GM18951 (cell line): ENCODE measurements around the gene CYSLTR1.
"Not testable (repeated sequence)": the region's sequence is repeated elsewhere in the genome, so short reads cannot be mapped to it uniquely, and the experiment has no call there.

ENCODE experiments used
- POLR2A ChIP-seq: IDR thresholded peaks from 4 replicates; pipeline ENCODE4 v1.6.1; 2011; ENCODE audit warnings: mild to moderate bottlenecking; ENCODE audit not compliant: insufficient read length, insufficient read depth; ENCODE audit errors: extremely low read depth
- in situ Hi-C: fragments of 300-500 bp; cut with MboI; formaldehyde crosslinking; loops from one replicate; pipeline ENCODE4 v1.12.0; 2022; ENCODE audit warnings: low sequenced_read_pairs, mixed read lengths, inconsistent platforms; ENCODE audit not compliant: unreplicated experiment

The CYSLTR1 gene

DNA sequence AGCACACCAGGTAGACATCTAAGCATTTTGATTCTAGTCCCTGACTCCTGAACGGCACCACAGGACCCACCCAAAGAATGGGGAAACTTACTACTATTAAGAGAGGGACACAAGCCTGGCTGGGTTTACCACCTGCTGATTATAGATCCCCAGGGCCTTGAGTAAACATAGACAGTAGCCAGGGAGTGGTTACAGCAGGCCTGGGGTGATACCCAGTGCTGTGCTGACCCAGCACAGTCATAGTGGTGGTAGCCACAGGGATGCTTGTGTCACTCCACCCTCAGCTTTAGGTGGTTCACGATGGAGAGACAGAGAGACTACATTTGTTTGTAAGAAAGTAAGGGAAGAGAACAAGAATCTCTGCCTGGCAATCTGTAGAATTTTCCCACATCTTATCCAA is 11.7 kb downstream of the CYSLTR1 start:
- in situ Hi-C loops = no loop called here
- no peak for TF ChIP-seq POLR2A

DNA sequence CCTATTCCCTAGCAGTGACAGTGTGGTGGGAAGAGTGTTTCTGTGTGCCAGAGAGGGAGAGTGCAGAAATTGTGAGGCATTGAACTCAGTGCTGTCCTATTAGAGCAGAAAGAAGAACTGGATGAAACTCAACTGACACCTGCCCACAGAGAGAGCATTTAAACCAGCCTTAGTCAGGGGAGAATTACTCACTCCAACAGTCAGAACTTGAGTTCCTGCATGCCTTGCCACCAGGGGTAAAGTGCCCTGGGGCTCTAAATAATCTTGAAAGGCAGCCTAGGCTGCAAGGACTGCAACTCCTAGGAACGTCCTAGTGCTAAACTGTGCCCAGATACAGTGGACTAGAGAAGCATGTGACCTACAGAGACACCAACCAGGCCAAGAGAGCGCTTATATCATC is 12.8 kb downstream of the CYSLTR1 start:
- TF ChIP-seq POLR2A = no peak
- in situ Hi-C loops = no loop called here

DNA sequence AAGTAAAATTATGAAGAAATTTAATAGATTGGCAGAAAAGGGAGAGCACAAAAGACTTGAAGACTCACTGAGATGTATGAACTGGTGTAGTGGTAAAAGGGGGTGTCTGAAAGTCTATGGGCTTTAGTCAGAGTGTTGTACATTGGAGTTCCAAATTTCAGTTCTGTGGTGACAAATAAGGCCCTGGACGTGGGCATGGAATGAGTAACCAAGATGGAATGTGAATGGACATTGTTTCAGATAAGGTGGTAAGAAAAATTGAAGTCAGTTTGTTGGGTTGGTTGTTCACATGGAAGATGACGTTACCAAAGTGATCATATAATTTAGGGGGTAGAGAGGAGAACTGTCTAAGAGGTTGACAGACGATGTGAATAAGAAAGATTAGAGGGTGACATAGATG is 13.9 kb downstream of the CYSLTR1 start:
- TF ChIP-seq POLR2A = no peak
- in situ Hi-C loops = no loop called here

- no peak for TF ChIP-seq POLR2A
- in situ Hi-C loops = no loop called here
These were observed 19.7 kb downstream of the CYSLTR1 start for GRCh38 chrX:78307665-78308064.

DNA sequence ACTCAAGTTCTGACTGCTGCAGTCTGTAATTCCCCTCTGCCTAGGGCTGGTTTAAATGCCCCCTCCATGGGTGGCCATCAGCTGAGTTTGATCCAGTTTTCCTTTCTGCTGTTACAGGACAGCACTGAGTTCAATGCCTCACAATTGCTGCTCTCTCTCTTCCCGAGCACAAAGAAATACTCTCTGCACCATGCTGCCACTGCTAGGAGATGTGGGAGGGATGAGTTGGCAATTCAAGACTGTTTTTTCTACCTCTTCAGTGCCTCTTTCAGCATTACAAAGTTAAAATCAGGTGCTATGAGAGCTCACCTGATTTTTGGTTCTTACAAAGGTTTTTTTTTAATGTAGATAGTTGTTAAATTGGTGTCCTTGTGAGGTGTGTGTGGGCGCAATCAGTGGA is 24.3 kb downstream of the CYSLTR1 start:
- no peak for TF ChIP-seq POLR2A
- in situ Hi-C loops = no loop called here

DNA sequence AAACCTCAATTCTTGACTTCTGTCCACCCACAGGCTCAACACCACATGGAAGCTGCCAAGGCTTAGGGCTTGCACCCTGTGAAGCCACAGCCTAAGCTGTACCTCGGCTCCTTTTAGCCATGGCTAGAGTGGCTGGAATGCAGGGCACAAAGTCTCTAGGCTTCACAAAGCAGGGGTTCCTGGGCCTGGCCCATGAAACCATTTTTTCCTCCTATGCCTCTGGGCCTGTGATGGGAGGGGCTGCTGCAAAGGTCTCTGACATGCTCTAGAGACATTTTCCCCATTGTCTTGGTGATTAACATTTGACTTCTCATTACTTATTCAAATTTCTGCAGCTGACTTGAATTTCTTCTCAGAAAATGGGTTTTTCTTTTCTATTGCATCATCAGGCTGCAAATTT is 26.5 kb downstream of the CYSLTR1 start:
- in situ Hi-C loops = not testable (repeated sequence)

DNA sequence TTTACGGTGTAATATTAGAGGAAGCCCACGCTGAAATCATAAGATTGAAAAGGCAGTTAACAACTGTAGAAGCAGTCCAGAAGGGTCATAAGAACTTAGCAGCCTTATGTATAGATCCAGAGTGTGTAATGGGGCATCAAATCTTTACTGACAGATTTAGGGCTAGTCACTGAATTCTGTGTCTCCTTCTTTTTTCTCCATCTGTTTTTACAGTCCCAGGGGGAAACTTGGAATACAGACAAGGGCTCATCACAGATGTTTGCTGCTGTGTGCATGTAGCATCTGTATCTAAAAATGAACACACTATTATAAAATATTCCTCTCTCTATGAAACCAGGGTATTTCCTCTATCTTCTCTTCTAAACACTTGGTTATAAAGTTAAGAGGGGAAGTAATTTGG is 43.9 kb downstream of the CYSLTR1 start:
- TF ChIP-seq POLR2A = no peak
- in situ Hi-C loops = no loop called here

- in situ Hi-C loops = no loop called here
- no peak for TF ChIP-seq POLR2A
These were observed 90.3 kb downstream of the CYSLTR1 start for GRCh38 chrX:78237127-78237526.

GRCh38 chrX:78226047-78226446 is 101.4 kb downstream of the CYSLTR1 start:
- in situ Hi-C loops = not testable (repeated sequence)
